GM18868 (cell line): ENCODE data around the gene CA7.

Source experiments
- ATAC-seq: cut with Tn5 transposase; IDR thresholded peaks from one replicate; pipeline ENCODE4 v1.9.1; 2021; ENCODE audit warnings: mild to moderate bottlenecking, moderate library complexity; ENCODE audit not compliant: unreplicated experiment

CA7 gene

GRCh38 chr16:66844342-66845079, at the start of gene CA7:
TSS of gene CA7 (plus strand) at chr16:66844414. CDS start at chr16:66844488, 74 bp downstream.
- ATAC-seq = no peak

GRCh38 chr16:66798161-66798560, 46.1 kb upstream of the CA7 start:
- ATAC-seq = no peak

GRCh38 chr16:66800856-66801255, 43.4 kb upstream of the CA7 start:
- no peak for ATAC-seq

GRCh38 chr16:66801320-66802105, 42.7 kb upstream of the CA7 start, which contains the start of gene TERB1:
TSS of gene TERB1 (minus strand) at chr16:66801584. CDS start at chr16:66796798, 4,786 bp downstream.
- ATAC-seq = no peak

GRCh38 chr16:66802159-66802558, 42.1 kb upstream of the CA7 start:
- no peak for ATAC-seq

- ATAC-seq = no peak
These were observed 34.4 kb upstream of the CA7 start for GRCh38 chr16:66809765-66810164.

GRCh38 chr16:66810391-66810790, 33.8 kb upstream of the CA7 start:
- ATAC-seq = no peak

GRCh38 chr16:66811043-66811442, 33.2 kb upstream of the CA7 start:
- no peak for ATAC-seq

- no peak for ATAC-seq
These were observed 29.5 kb upstream of the CA7 start for GRCh38 chr16:66814734-66815133.

- no peak for ATAC-seq
These were observed 20.2 kb upstream of the CA7 start for GRCh38 chr16:66824006-66824405.

GRCh38 chr16:66830422-66831404, 13.5 kb upstream of the CA7 start, which contains the start of gene NAE1:
TSS of gene NAE1 (minus strand) at chr16:66830976. CDS start at chr16:66830899, 77 bp downstream.
- ATAC-seq = peak; percentile 92

GRCh38 chr16:66832190-66832589, 12.0 kb upstream of the CA7 start:
- no peak for ATAC-seq

- ATAC-seq = no peak
These were observed 11.4 kb upstream of the CA7 start for GRCh38 chr16:66832661-66833305.

GRCh38 chr16:66834746-66835145, 9.5 kb upstream of the CA7 start:
- no peak for ATAC-seq

- ATAC-seq = no peak
These were observed 3.3 kb upstream of the CA7 start for GRCh38 chr16:66840883-66841282.

- ATAC-seq = no peak
These were observed 2.8 kb upstream of the CA7 start for GRCh38 chr16:66841366-66841765.

GRCh38 chr16:66842765-66843164, 1.4 kb upstream of the CA7 start:
- ATAC-seq = no peak

- no peak for ATAC-seq
These were observed 1.0 kb upstream of the CA7 start for GRCh38 chr16:66843191-66843590.

GRCh38 chr16:66844009-66844341, 239 bp upstream of the CA7 start:
- no peak for ATAC-seq

- no peak for ATAC-seq
These were observed 831 bp downstream of the CA7 start for GRCh38 chr16:66845080-66845410.

- no peak for ATAC-seq
These were observed 1.6 kb downstream of the CA7 start for GRCh38 chr16:66845791-66846221.
